GM12874 (cell line): ENCODE results near the gene DUOXA1.

Experiments
- TF ChIP-seq, protein P1 (sequence below): IDR thresholded peaks from 2 replicates; pipeline ENCODE4 v1.5.1; 2011; ENCODE audit warnings: low read depth, mild to moderate bottlenecking, control low read depth, low read length, moderate library complexity; ENCODE audit not compliant: insufficient read depth

DUOXA1 gene

DNA sequence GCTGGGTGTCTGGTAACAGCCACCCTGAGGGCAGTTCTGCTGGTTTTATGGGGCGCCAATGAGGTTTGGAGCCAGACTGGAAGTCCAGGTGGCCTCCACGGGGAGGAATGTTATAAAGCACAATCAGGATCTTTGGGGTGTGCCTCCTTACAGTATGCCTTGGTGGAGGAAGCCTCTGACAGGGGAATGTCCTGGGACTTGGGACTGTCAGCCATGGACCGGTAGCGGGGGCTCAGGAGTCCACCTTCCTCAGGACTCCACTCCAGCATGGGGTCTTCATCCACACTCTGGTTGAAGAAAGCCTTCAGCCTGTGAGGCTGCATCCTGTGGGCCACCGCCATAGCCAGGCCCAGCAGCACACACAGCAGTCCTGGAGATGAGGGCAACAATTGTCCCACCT is 10.7 kb downstream of the DUOXA1 start:
- TF ChIP-seq, protein P1, sequence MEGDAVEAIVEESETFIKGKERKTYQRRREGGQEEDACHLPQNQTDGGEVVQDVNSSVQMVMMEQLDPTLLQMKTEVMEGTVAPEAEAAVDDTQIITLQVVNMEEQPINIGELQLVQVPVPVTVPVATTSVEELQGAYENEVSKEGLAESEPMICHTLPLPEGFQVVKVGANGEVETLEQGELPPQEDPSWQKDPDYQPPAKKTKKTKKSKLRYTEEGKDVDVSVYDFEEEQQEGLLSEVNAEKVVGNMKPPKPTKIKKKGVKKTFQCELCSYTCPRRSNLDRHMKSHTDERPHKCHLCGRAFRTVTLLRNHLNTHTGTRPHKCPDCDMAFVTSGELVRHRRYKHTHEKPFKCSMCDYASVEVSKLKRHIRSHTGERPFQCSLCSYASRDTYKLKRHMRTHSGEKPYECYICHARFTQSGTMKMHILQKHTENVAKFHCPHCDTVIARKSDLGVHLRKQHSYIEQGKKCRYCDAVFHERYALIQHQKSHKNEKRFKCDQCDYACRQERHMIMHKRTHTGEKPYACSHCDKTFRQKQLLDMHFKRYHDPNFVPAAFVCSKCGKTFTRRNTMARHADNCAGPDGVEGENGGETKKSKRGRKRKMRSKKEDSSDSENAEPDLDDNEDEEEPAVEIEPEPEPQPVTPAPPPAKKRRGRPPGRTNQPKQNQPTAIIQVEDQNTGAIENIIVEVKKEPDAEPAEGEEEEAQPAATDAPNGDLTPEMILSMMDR: no peak

DNA sequence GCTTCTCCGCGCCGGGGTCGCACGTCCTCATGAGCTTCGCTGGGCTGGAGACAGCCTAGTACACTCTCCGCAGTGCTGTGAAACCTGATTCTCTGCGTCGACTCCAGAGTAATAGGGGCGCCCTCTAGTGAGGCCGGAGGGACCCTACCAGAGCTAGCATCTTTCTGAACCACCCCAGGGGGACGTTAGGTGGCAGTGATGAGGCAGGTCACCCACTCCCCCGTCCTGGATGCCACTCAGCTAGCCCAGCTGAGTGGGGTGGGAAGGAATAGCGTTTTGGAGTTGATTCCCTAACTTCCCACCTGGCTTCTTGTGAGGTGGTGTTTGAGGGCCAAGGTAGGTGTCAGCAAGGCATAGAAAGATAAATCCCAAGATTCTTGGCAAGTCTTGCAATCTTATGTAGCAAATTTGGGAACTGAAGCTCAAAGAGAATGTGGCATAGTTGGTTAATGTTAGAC is 11.5 kb downstream of the DUOXA1 start:
- TF ChIP-seq, protein P1: peak; percentile 99

DNA sequence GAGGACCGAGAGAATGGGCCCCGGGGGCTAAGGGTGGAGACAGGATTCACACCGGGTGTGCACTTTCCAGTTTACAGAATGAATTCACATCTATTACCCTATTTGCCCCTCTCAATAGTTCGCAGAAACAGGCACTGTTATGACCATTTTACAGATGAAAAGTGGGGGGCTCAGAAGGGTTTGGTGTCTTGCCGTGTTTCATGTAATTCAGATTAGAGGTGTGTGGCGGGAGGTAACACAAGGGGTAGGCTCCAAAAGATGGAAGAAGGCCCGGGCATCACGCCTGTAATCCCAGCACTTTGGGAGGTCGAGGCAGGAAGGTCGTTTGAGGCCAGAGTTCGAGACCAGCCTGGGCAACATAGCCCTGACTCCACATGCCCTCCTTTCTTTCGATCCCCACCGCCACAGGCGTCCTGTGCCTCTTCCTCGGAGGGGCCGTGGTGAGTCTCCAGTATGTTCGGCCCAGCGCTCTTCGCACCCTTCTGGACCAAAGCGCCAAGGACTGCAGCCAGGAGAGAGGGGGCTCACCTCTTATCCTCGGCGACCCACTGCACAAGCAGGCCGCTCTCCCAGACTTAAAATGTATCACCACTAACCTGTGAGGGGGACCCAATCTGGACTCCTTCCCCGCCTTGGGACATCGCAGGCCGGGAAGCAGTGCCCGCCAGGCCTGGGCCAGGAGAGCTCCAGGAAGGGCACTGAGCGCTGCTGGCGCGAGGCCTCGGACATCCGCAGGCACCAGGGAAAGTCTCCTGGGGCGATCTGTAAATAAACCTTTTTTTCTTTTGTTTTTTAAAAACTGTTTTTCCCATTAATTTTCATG is 12.2 kb downstream of the DUOXA1 start:
- TF ChIP-seq, protein P1: no peak

DNA sequence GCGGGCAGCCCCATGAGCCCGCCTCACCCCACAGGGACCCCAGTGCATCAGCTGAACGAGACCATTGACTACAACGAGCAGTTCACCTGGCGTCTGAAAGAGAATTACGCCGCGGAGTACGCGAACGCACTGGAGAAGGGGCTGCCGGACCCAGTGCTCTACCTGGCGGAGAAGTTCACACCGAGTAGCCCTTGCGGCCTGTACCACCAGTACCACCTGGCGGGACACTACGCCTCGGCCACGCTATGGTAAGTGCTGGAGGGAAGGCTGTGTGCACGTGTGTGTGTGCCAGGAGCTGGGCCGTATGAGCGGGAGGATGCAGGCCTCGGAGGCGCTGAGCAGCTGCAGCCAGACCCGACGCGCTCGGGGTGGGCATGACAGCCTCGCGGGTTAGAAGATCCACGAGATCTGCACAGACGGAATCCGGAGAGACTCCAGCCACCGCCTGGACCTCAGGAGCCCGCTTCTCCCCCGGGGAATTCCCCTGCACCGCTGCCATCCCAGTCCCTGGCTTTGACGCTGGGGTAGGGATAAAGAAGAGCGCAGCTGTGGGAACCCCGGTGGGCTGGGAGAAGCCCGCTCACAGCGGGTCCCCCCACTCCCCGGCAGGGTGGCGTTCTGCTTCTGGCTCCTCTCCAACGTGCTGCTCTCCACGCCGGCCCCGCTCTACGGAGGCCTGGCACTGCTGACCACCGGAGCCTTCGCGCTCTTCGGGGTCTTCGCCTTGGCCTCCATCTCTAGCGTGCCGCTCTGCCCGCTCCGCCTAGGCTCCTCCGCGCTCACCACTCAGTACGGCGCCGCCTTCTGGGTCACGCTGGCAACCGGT is 13.0 kb downstream of the DUOXA1 start:
- TF ChIP-seq, protein P1: no peak

DNA sequence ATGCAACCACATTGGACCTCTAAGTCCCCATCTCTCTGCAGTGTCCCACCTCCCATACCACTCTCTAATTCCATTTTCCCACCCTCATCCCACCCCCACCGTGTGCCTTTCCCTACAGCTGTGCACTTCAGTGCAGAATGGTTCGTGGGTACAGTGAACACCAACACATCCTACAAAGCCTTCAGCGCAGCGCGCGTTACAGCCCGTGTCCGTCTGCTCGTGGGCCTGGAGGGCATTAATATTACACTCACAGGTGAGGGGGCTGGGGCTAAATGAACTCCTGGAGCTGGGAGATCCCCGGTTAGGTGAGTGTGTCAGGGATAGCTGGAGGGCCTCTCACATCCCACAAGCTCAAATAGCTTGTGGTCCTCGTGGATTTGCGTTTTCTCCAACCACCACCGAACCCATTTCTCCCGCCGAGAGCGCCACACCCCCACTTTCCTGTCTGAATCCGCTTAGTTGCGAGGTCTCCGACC is 13.6 kb downstream of the DUOXA1 start:
- TF ChIP-seq, protein P1: no peak

DNA sequence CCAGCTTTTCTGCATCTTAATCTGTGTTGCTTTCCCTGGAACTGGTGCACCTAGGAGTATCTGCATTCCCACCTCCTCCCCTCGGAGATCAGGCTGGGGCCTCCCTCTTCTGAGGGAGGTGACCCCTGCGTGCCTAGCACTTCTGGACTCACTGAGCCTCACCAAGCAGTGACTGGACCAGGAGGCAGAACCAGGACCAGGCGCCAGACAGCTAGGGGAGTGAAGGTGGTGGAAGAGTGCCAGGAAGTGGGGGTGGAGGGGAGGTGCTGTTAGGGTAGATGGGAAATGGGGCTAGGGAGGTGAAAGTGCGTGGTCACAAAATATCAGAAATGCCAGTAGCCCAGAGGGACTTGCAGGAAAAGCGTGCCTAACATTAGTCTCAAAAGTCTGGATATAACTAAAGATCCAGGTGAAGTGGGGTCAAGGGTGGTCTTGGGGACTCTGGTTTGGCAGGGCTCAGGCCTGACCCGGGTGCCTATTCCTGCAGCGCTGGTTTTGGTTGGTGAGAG is 14.3 kb downstream of the DUOXA1 start:
- TF ChIP-seq, protein P1: no peak

DNA sequence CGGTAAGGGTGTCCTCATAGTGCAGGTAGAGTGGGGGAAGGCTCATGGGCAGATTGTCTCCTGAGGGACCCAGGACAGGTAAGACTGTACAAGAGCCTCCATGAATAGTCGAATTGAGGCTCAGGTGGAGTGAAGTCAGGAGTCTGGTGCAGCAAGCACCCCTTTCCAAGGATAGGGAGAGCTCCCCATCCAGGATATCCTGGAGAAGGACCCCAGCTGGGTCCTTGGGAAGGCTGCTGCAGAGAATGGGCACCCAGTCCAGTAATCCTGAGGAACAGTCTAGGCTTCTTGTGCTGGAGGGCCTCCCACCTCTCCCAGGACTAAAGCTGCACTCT is 15.0 kb downstream of the DUOXA1 start:
- TF ChIP-seq, protein P1: no peak
